Non-pigmented ciliary epithelial cell (primary cell): ENCODE data around the gene MAN2A1.

Experiments used
- DNase-seq: peaks from one replicate; pipeline ENCODE4 v3.0.0-alpha.2; 2010; ENCODE audit warnings: low read depth

The MAN2A1 gene

GRCh38 chr5:109681763-109682162, 8.0 kb upstream of the MAN2A1 start:
- no peak for DNase-seq

- DNase-seq: no peak
Observed at GRCh38 chr5:109682383-109682782, 7.3 kb upstream of the MAN2A1 start.

- no peak for DNase-seq
Observed at GRCh38 chr5:109685916-109686315, 3.8 kb upstream of the MAN2A1 start.

DNA sequence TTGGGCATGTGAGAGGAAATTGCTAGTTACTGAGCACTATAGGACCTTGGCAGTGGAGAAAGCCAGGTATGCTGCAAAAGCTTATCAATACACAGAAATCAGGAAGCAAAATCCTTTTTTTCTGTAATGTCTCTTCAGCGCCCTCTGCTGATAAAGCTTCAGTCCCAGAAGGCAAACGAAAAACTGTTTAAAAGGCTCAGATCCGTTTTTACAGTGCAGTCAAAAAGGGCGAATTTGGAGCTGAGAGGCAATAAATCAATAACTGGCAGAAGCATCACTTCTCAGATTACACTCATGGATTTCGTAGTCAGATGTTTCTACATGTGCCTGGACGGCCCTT, 1.1 kb upstream of the MAN2A1 start:
- DNase-seq: no peak

DNA sequence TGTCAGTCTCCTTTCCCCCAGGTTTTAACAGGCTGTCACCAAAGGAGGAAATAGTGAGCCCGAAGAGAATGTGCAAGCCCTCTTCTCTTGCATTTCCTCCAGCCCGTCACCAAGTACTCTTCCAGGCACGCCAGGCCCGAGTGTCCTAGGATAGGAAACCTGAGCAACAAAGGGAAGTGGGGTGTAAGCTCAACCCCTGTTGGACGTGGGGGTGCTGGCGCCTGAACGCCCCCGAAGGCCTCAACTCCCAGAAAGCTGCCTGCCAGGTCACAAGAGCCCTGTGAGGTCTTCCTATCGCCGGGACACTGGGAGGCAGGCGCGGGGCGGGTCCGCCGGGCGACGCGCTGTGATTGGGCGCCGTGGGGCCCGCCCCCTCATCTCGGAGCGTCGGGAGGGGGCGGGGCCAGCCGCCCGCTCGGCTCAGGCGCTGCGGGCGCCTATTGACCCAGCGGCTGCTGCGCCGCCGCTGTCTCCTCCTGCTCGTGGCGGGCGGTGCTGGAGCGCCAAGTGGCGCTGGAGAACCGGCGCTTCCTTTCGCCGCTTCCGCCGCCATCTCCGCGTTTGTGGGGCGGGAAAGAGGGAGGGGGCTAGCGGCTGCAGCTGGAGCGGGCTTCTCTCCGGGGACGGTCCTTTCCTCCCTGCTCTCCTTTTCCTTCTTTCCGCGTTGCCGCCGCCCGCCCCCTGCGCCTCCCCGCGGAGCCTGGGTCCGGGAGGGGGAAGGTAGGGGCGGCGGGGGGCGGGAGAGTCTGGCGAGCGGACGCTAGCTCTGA, 572 bp upstream of the MAN2A1 start:
- no peak for DNase-seq

GRCh38 chr5:109690242-109690974, 681 bp downstream of the MAN2A1 start:
- DNase-seq: no peak

- peak; percentile 63 for DNase-seq
Observed at GRCh38 chr5:109690975-109691574, 1.3 kb downstream of the MAN2A1 start.

GRCh38 chr5:109691996-109692395, 2.3 kb downstream of the MAN2A1 start:
- no peak for DNase-seq

DNA sequence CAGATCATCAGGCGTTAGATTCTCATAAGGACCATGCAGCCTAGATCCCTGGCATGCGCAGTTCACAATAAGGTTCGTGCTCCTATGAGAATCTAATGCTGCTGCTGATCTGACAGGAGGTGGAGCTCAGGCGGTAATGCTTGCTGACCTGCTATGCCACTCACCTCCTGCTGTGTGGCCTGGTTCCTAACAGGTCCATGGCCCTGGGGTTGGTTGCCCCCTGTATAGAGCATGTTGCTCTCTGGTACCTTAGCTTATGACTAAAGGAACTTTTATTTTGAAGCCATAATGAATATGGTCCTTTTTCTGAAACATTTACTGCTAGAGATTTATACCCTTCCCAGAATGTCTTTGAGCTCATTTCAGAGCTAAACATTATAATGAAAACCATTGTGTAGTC, 3.1 kb downstream of the MAN2A1 start:
- no peak for DNase-seq

DNA sequence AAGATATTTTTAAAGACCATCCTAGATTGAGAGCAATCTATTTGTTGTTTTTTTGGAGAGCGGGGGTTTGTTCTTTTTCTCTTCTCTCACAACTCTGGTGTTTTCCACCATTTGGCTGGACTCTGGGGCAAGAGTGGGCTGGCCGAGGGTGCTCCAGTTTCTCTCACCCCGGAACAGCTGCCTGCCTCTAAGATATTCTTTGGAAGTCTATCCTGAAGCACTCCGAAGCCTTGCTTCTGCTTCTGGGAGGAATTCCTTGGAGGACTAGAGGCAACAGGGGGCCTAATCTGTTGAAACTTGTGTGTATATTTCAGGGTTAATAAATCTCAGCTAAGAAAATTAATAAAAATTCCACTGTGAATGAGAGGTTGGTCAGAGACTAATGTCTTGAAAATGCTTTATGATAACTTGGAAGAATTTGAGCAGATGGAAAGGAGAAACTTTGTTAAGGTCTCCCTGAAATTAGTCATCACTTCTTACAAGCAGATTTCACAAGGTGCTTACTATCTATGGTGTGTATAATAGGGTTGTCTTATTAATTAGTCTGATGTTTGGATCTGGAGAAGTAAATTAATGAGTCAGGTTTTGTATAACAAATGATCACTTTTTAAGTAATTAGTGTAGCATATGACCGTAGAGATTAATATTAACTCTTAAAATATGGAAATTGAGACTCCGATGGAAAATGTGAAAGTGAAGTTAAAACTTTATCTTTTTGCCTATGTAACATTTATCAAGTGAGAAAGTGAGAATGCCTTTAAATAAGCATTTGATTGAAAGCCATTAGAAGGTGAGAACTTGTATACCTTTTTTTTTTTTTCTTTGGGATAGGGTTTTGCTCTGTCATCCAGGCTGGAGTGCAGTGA, 4.0 kb downstream of the MAN2A1 start:
- no peak for DNase-seq

- DNase-seq: no peak
Observed at GRCh38 chr5:109694451-109694891, 4.7 kb downstream of the MAN2A1 start.

GRCh38 chr5:109695005-109695926, 5.5 kb downstream of the MAN2A1 start:
- no peak for DNase-seq

- no peak for DNase-seq
Observed at GRCh38 chr5:109697339-109697738, 7.6 kb downstream of the MAN2A1 start.

- no peak for DNase-seq
Observed at GRCh38 chr5:109700516-109701153, 10.9 kb downstream of the MAN2A1 start.

- DNase-seq: no peak
Observed at GRCh38 chr5:109701252-109701651, 11.5 kb downstream of the MAN2A1 start.

- no peak for DNase-seq
Observed at GRCh38 chr5:109701792-109702191, 12.1 kb downstream of the MAN2A1 start.

DNA sequence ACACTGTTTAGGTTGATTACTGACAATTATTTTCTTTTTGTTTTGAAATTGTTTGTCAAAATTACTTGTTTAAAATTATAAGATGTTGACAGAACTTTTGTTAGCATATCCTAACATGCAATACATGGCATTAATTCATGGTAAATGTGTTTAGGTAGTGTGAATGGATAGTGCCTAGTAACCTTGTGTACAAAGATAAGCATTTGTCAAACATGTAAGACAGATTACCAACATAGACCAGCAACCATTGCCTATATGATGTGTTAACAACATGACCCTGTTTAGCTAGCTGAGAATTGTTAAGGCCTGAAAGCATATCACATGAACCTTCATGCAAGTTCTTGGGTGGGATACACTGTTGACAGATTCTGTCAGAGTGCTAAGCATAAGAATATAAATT, 13.4 kb downstream of the MAN2A1 start:
- no peak for DNase-seq

DNA sequence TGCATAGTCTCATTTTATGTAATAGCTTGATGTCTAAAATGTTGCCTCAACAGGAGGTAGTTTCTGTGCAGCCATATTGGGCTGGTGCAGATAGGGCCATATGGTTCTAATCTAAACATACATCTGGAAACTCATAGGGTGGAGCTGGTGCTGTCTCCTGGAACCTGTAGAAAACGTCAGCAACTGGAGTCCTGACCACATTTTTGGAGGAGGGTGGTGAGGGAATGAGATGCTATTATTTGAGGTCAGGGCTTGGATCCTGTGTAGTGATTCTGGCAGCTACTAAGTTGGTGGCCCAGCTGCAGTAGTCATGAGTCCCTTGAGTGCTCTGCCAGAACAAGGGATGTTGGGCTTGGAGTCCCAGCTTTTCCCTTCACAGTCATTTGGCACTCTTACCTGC, 14.1 kb downstream of the MAN2A1 start:
- DNase-seq: no peak

DNA sequence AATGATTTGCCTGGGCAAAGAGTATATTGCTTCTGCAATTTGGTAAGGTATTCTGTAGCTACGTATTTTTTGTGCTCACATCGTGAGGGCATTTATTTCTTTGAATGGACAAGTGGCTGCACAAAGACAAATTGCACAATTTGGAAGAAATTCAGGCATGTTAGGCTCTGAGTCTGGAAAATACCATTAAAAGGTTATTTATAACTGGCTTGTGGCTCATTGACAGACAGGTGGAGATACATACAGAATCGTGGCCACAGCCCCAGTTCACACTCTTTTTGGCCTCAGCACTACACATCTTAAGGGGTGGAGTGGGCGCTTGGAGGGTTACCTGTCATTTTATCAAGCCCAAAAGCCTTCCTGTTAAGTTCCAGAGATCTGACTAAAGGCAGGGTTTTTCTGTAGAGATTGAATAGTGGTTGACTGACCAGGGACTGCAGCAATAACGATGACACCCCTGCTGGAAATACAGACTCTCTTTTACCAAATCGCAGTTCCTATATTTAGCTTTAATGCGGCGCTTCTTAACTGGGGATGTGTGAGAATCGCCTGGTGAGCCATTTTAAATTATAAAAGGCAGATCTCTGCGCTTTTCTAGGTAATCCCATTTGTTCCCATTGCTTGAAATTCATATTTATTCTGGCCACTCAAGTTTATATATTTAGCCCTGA, 14.7 kb downstream of the MAN2A1 start:
- no peak for DNase-seq

- DNase-seq: no peak
Observed at GRCh38 chr5:109705596-109705995, 15.9 kb downstream of the MAN2A1 start.
